Loucy (cell line): ENCODE measurements around the gene ELMO1.

ENCODE experiments used
- EZH2phosphoT487 ChIP-seq: fragments of 200-600 bp; IDR thresholded peaks from 2 replicates; pipeline ENCODE4 v1.6.1; 2018; ENCODE audit warnings: antibody characterized with exemption, mild to moderate bottlenecking, moderate library complexity, borderline replicate concordance
- TF ChIP-seq, protein P1 (sequence below): fragments of 200-600 bp; sonication (generic); conservative IDR thresholded peaks from 2 replicates; pipeline ENCODE4 v1.5.1; 2014; ENCODE audit warnings: mild to moderate bottlenecking, antibody characterized with exemption, low read length

DNA sequence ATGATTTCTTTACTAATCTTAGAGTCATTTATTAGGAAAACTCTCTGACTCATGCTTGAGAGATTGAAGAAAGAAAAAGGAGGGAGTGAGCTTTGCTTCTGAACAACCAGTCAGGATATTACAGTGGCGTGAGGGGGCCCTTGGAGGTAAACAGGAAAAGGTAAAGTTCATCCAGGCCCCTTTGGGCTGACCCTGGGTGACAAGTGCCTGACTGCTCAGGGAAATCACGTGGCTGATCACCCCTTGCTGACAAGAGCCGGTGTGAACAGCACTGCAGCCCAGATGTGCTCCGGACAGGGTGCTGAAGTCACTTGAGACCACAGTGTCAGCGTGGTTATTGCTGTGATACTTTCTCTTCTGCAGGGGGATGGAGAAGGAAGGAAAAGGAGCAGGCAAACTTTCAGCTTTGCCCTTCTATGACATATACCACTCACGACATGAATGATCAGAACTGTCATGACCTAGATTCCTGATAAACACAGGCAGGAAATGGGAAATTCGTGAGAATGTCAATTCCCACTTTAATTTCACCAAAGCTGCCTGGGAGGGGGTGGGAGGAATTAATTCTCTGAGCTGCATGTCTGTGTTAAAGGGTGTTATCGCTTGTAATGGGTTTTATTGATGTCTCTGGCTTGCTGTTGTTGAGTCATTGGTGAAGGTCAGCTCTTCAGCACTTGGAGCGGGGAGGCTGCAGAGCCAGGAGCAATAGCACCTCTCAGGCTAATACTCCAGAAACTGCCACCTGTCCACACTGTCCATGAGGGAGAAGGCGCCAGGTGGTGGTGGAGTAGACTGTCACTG lies 584.6 kb downstream of the ELMO1 start:
- TF ChIP-seq, protein P1, sequence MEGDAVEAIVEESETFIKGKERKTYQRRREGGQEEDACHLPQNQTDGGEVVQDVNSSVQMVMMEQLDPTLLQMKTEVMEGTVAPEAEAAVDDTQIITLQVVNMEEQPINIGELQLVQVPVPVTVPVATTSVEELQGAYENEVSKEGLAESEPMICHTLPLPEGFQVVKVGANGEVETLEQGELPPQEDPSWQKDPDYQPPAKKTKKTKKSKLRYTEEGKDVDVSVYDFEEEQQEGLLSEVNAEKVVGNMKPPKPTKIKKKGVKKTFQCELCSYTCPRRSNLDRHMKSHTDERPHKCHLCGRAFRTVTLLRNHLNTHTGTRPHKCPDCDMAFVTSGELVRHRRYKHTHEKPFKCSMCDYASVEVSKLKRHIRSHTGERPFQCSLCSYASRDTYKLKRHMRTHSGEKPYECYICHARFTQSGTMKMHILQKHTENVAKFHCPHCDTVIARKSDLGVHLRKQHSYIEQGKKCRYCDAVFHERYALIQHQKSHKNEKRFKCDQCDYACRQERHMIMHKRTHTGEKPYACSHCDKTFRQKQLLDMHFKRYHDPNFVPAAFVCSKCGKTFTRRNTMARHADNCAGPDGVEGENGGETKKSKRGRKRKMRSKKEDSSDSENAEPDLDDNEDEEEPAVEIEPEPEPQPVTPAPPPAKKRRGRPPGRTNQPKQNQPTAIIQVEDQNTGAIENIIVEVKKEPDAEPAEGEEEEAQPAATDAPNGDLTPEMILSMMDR = no peak
- no peak for TF ChIP-seq EZH2phosphoT487
